ENCODE data around the gene NLE1.
"Not testable (repeated sequence)": the region's sequence is repeated elsewhere in the genome, so short reads cannot be mapped to it uniquely, and the experiment has no call there.

Gene NLE1

DNA sequence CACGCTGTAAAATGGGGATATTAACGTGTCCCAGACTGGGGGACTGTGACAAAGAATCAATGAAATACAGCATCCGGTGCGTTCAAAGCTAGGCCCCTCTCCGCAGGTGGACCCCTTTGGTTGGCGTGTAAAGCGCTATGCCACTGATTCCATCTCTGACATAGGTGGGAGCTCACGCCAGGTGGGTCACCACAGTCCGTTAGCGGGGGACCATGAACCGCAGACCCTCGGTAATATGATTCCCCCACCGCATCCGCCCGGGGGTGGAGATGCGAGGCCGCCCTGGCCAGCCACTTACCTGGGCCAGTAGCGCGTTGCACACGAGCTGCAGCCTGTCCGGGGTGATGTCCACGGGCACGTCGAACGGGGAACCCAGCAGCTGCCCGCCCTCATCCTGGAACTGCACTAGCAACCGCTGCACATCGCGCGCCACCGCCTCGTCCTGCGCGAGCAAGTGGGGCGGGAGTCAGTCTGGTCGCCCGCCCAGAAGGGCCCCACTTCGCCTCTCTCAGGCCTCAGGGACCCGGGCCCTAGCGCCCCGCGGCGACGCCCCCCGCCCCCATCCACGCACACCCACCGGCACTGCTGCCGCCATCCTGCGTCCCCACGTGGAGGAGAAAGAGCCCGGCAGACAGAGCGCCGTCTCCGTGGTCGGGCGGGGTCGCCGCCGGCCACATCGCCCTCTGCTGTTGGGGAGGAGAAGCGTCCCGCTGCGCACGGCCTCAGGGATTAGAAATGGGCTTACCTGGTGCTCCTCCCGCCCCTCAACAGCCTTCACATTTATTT lies at the start of gene NLE1:
Gene NLE1 (minus strand): TSS at position 623 of the 786 bp plus-strand sequence. CDS start 28 bp downstream, at position 595.
- DNase-seq (ENCODE audit: low read depth in 1 of 2, low spot score in 1 of 2) = peak; percentile 76 to 89

DNA sequence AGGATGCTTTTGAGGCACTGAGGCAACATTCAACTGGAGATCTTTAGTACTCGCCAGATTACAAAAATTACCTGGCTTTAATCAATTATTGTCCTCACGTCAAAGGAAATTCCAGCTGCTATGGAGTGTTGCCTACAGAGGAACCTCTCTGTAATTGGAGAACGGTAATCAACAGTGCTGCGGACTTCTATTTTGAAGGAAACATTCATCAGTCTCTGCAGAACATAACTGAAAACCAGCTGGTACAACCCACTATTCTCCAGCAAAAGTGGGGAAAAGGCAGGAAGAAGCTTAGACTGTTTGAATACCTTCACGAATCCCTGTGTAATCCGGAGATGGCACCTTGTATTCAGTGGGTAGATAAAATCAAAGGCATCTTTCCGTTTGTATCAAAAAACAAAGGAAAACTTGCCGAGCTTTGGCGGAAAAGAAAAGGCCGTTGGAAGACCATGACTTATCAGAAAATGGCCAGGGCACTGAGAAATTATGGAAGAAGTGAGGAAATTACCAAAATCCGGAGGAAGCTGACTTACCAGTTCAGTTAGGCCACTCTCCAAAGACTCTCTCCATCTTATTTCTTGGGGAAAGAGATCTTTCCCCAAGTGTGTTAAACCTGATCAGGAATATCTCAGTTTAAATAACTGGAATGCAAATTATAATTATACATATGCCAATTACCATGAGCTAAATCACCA lies 49.0 kb upstream of the NLE1 start:
- no peak for DNase-seq (ENCODE audit: low read depth in 1 of 2, low spot score in 1 of 2)

DNA sequence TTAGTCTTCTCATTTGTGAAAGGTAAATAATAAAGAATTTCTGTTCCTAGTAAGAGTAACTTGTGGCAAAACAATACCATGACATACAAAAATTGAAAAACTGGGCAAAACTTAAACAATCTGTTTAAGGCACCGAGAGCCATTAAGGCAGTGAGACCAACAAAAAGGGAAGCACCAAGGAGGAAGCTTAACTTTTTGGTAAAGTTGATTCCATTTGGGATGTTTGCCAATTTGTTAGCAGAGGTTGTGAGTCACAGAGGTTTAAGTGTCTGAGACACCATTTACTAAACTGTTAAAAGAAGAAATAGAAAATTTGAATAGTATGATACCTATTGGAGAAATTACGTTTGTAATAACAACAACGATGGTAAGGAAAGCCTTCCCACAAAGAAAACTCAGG lies 47.2 kb upstream of the NLE1 start:
- no peak for DNase-seq (ENCODE audit: low read depth in 1 of 2, low spot score in 1 of 2)

DNA sequence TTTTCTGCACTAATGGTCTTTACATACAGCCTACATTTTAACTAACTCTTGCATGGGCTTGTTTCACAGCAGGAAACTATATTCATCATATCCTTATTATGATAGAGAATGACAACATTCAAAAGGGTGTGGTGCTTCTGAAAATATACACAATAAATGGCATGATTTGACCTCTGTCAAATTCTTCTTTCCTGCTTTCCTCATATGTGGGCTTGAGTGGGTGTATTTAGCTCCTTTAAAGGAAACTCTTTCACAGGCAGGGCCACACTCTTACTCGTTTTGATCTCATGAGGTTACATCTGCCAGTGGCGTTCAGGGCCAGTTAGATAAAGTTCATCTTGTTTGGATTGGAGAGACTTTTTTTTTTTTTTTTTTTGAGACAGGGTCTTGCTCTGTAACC lies 46.0 kb upstream of the NLE1 start:
- DNase-seq (ENCODE audit: low read depth in 1 of 2, low spot score in 1 of 2) = no peak

DNA sequence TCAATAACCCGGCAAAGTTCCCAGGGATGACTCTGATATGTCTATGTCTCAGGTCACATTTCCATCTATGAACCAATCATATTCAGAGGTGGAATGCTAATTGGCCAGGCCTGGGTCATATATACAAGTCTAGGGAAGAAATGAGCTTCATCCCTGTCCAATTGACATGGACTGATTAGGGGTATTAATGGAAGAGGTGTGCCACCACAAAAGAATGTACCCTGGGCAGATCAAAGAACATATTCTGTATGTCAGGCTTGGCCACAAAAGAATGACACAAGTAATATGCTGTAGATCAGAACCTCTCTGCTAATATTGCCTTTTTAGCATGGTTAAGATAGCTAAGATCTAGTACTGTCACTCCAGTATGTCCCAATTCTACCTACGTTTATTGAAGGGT lies 45.4 kb upstream of the NLE1 start:
- DNase-seq (ENCODE audit: low read depth in 1 of 2, low spot score in 1 of 2) = no peak

DNA sequence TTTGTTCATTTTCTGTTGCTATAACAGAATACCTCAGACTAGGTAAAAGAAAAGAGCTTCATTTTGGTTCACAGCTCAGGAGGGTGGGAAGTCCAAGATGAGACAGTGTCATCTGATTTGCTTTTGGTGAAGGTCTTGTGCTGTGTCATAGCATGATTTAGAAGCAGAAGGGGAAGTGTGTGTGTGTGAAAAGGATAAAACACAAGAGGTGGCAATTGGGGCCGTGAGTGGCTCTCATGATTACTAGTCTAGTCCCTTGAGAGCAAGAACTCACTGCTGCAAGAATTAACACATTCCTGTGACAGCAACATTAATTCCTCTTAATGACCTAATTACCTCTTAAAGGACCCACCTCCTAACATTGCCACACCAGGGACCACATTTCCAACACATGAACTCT lies 43.7 kb upstream of the NLE1 start:
- DNase-seq (ENCODE audit: low read depth in 1 of 2, low spot score in 1 of 2) = no peak

DNA sequence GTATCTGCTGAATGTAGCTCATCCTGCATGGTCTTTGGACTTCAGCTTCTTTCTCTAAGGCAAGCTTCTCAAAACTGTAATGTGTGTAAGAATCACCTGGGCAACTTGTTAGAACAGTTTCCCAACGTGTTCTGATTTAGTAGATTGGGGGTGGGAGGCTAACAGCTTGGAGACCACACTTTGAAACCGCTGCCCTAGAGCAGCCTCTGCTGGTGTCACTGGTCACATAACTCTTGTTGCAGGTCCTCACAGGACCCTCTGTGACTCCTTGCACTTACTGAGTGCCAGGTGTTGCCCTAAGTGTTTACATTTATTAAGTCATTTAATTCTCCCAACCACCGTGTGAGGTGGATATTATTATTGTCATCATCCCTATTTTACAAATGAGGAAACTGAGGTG lies 42.2 kb upstream of the NLE1 start:
- no peak for DNase-seq (ENCODE audit: low read depth in 1 of 2, low spot score in 1 of 2)

DNA sequence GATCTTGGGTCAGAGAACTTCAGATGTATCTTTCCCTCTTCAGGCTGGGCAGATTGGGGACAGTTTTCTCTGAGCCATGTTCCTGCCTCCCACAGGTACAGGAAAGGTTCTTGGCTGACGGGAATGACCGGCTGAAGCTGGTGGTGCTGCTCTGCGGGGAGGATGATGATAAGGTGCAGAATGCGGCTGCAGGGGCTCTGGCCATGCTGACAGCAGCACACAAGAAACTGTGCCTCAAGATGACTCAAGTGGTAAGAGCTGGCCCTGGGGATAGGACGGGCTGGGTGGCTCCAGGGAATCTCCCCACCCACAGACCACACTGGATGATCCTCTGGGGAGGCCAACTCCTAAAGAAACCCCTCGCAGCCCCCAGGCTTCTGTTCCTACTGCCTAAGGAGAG lies 41.2 kb upstream of the NLE1 start:
- DNase-seq (ENCODE audit: low read depth in 1 of 2, low spot score in 1 of 2) = no peak

DNA sequence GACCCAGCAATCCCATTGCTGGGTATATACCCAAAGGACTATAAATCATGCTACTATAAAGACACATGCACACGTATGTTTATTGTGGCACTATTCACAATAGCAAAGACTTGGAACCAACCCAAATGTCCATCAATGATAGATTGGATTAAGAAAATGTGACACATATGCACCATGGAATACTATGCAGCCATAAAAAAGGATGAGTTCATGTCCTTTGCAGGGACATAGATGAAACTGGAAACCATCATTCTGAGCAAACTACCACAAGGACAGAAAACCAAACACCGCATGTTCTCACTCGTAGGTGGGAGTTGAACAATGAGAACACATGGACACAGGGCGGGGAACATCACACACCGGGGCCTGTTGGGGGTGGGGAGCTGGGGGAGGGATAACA lies 37.3 kb upstream of the NLE1 start:
- not testable (repeated sequence) for DNase-seq (ENCODE audit: low read depth in 1 of 2, low spot score in 1 of 2)

DNA sequence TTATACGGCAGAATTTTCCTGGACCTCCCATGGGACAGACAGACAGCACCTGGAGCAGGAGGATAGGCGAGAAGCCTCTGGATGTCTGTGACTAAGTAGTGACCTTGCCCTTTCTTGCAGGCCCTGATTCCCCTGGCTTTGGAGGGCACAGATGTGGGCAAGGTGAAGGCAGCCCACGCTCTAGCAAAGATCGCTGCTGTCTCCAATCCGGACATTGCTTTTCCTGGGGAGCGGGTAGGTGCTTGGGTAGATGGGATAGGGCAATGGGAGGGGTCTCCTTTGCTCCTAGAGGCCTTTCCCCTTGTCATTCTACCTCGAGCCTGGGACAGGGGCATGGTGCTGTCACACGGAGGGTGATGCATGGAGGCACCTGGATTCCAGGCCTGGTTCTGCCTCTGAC lies 34.8 kb upstream of the NLE1 start:
- DNase-seq (ENCODE audit: low read depth in 1 of 2, low spot score in 1 of 2) = no peak

DNA sequence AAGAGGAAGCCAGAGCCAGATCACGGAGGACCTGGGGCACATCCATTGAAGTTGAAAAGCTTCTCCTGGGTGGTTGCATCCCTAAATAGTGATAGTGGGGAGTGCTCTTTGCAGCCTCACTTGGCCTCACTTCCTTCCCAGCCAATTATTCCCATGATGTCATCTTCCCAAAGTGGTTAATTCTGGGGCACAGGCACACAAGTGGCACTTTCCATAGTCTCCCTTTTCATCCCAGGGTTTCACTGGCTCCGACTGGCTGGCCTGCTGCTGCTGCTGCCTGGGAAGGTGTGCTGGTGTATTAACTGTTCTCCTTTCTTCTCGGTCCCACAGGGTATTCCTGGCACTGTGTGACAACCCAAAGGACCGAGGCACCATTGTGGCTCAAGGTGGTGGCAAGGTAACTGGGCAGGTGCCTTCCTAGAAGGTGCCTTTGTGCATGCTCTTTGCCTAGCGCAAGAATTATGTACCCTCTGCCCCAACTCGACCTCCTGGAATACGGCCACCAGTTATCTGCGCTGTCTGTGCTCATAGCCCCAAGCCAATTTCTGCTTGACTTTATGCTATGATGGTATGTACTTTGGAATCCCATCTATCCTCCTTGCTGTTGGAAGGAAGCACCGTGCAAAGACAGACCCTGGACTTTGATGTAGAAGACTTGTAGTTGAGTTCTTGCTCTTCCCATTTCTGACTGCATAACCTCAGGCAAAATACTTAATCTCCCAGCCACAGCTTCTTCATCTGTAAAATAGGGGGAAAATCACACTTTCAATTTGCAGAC lies 33.7 kb upstream of the NLE1 start:
- no peak for DNase-seq (ENCODE audit: low read depth in 1 of 2, low spot score in 1 of 2)

DNA sequence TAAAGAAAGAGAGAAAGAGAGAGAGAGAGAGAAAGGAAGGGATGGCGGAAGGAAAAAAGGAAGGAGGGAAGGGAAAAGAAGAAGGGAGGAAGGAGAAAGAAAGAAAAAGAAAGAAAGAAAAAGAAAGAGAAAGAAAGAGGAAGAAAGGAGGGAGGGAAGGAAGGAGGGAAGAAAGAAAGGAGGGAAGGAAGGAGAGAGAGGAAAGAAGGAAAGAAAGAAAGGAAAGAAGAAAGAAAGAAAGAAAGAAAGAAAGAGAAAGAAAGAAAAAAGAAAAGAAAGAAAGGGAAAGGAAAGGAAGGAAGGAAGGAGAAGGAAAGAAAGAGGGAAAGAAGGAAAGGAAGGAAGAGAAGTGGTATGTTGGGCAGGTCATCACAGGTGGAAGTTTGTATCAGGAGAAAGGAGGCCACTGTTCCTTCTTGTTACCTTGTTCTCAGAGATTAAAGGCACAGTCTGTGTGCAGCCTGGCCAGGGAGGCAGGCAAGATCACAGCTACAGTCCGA lies 32.8 kb upstream of the NLE1 start:
- DNase-seq (ENCODE audit: low read depth in 1 of 2, low spot score in 1 of 2) = no peak

DNA sequence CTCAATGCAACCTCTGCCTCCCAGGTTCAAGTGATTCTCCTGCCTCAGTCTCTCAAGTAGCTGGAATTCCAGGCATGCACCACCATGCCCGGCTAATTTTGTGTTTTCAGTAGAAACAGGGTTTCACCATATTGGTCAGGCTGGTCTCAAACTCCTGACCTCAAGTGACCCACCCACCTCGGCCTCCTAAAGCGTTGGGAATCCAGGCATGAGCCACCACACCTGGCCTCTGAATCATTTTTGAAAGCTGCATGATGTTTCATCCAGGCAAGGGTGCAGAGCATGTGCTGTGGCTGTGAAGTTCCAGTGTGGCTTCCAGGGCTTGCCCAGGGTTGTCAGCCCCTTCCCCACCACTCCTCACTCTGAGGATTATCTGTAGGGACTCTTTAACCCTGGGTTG lies 30.2 kb upstream of the NLE1 start:
- not testable (repeated sequence) for DNase-seq (ENCODE audit: low read depth in 1 of 2, low spot score in 1 of 2)

DNA sequence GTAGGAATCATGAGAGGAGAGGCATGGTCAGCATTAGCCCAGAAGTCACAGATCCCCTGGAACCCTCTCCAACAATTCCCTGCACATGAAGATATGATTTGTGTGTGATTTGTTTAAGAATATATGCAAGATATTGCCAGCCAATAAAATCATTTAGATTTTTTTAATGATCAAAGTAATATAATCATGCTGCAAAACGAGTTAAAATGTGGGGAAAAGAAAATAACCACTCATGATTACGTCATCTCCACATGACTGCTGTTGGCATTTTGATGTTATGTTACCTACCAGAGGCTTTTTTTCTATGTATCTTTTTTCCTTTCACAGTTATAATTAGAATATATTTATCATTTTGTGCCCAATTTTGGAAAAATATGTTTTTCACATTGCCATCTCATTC lies 29.7 kb upstream of the NLE1 start:
- DNase-seq (ENCODE audit: low read depth in 1 of 2, low spot score in 1 of 2) = no peak

DNA sequence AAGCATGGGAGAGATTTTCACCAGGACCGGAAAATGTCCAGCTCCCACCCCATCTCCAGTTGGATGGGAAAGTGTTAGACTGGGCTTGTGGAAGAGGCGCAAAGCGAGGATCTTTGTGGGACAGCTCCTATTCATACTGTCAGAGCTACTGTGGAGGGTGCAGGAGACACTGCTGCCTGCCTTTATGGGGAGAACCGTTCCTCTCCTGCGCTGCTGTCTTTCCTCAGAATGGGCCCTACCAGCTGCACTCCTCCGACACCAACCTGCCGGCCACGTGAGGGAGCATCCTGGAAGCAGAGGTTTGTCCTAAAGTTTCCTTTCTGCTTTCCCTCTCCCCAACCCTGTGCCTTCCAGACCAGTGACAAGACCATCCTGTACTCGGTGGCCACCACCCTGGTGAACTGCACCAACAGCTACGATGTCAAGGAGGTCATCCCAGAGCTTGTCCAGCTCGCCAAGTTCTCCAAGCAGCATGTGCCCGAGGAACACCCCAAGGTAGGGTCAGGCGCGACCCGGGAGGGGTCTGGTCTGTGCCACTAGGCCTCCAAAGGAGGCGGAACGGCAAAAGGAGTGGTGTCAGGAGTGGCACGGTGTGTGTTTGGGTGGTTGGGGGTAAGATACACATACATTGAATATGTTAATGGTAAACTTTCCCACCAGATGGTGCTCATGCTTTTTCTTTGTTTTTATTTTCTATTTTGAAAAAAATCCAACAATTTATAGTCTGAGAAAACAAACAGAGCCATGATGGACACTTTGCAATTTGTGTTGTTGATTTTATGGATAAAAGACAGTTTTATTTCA lies 29.1 kb upstream of the NLE1 start:
- DNase-seq (ENCODE audit: low read depth in 1 of 2, low spot score in 1 of 2) = no peak

DNA sequence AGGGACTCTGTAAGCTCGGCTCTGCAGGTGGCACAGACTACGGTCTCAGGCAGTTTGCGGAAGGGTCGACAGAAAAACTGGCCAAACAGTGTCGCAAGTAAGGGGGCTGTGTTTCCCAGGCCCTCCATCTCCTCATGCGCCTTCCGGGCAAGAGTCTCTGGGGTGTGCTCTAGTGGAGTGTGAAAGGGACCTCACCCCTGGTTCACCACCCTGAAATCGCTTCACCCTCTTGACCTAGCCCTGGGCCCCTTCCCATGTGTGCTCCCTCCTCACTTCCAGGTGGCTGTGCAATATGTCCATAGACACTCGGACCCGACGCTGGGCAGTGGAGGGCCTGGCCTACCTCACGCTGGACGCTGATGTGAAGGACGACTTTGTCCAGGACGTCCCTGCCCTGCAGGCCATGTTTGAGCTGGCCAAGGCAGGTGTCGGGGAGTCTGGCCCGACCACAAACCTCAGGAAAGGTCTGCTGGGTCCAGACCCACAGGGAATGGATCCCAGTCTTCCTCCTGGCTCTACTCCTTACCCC lies 27.8 kb upstream of the NLE1 start:
- DNase-seq (ENCODE audit: low read depth in 1 of 2, low spot score in 1 of 2) = no peak

DNA sequence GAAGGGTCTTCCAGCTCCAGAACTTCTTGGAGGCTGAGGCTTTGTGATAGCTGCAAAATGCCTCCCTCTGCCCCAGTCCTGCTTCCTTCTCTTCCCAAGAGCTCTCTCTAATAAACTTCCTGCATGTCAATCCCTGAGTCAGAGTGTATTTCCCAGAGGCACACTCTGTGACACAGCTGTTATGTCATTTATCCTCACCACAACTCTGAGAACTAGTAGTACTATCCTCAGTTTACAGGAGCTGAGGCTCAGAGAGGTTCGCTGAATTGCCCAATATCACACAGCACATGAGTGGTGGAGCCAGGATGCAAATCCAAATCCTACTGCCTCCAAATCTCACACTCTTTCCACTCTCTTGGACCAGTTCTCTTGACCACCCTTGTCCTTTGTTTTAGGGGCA lies 25.6 kb upstream of the NLE1 start:
- no peak for DNase-seq (ENCODE audit: low read depth in 1 of 2, low spot score in 1 of 2)

DNA sequence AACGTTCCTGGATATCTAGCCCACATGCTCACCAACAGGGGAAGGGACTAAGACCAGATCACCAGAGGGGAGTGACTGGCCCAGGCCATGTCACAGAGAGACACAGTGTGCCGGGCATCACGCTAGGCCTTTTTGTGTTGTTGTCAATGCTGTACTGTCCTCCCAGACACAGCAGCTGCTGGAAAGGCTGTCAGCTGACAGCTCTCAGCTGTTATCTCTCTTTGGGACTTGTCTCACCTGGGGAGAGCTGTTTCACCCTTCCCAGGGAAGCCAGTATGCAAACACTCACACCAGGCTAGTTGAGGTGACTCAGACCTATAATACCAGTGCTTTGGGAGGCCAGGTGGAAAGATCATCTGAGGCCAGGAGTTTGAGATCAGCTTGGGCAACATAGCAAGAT lies 24.9 kb upstream of the NLE1 start:
- DNase-seq (ENCODE audit: low read depth in 1 of 2, low spot score in 1 of 2) = no peak

DNA sequence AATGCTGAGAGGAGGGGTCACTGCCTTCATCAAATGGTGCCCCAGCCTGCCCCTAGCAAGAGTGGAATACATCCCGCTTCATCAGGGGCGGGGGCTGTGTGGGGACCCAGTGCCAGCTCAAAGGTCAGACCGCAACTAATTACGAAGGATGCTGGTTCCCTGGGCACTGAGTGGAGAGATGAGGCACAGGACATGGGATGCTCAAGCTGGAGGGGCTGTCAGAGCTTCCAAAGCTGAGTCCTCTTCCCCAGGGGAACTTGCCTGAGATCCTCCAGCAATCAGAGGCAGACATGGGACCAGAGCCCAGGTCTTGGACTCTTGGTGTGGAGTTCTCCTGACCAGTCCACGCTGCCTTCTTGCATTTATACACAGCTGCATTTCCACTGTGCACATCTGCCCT lies 24.4 kb upstream of the NLE1 start:
- no peak for DNase-seq (ENCODE audit: low read depth in 1 of 2, low spot score in 1 of 2)

DNA sequence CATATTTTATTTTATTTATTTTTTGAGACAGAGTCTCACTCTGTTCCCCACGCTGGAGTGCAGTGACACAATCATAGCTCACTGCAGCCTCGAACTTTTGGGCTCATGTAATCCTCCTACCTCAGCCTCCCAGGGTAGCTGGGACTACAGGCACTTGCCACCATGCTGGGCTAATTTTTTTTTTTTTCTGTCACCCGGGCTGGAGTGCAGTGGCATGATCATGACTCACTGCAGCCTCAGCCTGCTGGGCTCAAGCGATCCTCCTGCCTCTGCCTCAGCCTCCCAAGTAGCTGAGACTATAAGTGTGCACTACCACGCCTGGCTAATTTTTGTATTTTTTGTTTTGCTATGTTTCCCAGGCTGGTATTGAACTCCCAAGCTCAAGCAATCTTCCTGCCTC lies 22.6 kb upstream of the NLE1 start:
- DNase-seq (ENCODE audit: low read depth in 1 of 2, low spot score in 1 of 2) = no peak

DNA sequence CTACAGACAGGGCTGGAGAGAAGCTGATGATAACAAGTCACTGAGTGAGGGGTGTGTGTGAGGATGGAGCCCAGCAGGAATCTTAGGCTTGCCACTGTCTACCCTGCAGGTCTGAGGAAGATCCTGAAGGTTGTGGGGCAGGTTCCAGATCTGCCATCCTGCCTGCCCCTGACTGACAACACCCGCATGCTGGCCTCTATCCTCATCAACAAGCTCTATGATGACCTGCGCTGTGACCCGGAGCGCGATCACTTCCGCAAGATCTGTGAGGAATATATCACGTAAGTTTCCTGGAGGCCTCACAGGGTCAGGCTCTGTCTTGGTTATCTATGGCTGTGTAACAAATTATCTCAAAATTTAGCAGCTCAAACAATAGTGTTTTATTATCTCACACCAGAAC lies 21.8 kb upstream of the NLE1 start:
- DNase-seq (ENCODE audit: low read depth in 1 of 2, low spot score in 1 of 2) = no peak
